ENCODE results near the gene NKD1.

The NKD1 gene

GRCh38 chr16:50558913-50559312 lies 10.7 kb downstream of the NKD1 start:
- no peak overlapping the region for H3K27ac ChIP-seq (ENCODE audit: insufficient read depth in 1 of 2, low read depth in 1 of 2, low read length in 2 of 2, poor library complexity in 1 of 2, severe bottlenecking in 2 of 2)
- ChIA-PET CTCF (interaction anchor here (0.9 to 1.5 kb wide), 2 partner anchors 67 to 108 kb away, joined by 3 read pairs; no protein-coding TSS in a partner anchor), POLR2A (no interaction called here)
- DNase-seq, result no peak
- H3K27me3 ChIP-seq (replicated peaks in 2 of 5; ENCODE audit: control insufficient read depth in 4 of 5, insufficient read depth in 5 of 5, low read length in 4 of 5), result no peaks in the 10 kb centered on the region
- 100% methylated on average over 1 of the region's 1 CpG for WGBS (ENCODE audit: insufficient coverage)
- H3K4me3 ChIP-seq (ENCODE audit: control insufficient read depth in 1 of 7, extremely low read depth in 1 of 7, insufficient read depth in 4 of 7, low read depth in 2 of 7, low read length in 6 of 7), result no peak overlapping the region
- H3K9me3 ChIP-seq (ENCODE audit: control extremely low read depth in 1 of 5, control insufficient read depth in 4 of 5, insufficient read depth in 2 of 5, low read depth in 1 of 5, low read length in 4 of 5), result peaks cover 0 to 1% (median 0%) of the 10 kb centered on the region in 5 experiments
- H3K4me1 ChIP-seq (ENCODE audit: control extremely low read depth in 1 of 4, control insufficient read depth in 4 of 4, insufficient read depth in 4 of 4, low read length in 3 of 4), result no peaks in the 10 kb centered on the region
- no peaks in the 10 kb centered on the region for H3K36me3 ChIP-seq (ENCODE audit: control insufficient read depth in 4 of 4, insufficient read depth in 4 of 4, low read length in 3 of 4)

- peaks cover 0 to 1% (median 0%) of the 10 kb centered on the region in 5 experiments for H3K9me3 ChIP-seq (ENCODE audit: control extremely low read depth in 1 of 5, control insufficient read depth in 4 of 5, insufficient read depth in 2 of 5, low read depth in 1 of 5, low read length in 4 of 5)
- H3K4me3 ChIP-seq (ENCODE audit: control insufficient read depth in 1 of 7, extremely low read depth in 1 of 7, insufficient read depth in 4 of 7, low read depth in 2 of 7, low read length in 6 of 7), result no peak overlapping the region
- WGBS (ENCODE audit: insufficient coverage), result 98% methylated on average over 5 of the region's 6 CpGs
- no peak overlapping the region for H3K27ac ChIP-seq (ENCODE audit: insufficient read depth in 1 of 2, low read depth in 1 of 2, low read length in 2 of 2, poor library complexity in 1 of 2, severe bottlenecking in 2 of 2)
- no peak for DNase-seq
- H3K36me3 ChIP-seq (ENCODE audit: control insufficient read depth in 4 of 4, insufficient read depth in 4 of 4, low read length in 3 of 4), result no peaks in the 10 kb centered on the region
- no peaks in the 10 kb centered on the region for H3K27me3 ChIP-seq (replicated peaks in 2 of 5; ENCODE audit: control insufficient read depth in 4 of 5, insufficient read depth in 5 of 5, low read length in 4 of 5)
- ChIA-PET CTCF (interaction anchor here (1.5 kb wide), 1 partner anchor 108 kb away, joined by 3 read pairs; no protein-coding TSS in a partner anchor), POLR2A (no interaction called here)
- no peaks in the 10 kb centered on the region for H3K4me1 ChIP-seq (ENCODE audit: control extremely low read depth in 1 of 4, control insufficient read depth in 4 of 4, insufficient read depth in 4 of 4, low read length in 3 of 4)
Measured at GRCh38 chr16:50559342-50559741, 11.1 kb downstream of the NKD1 start.

GRCh38 chr16:50559804-50560514 lies 11.8 kb downstream of the NKD1 start:
- Histone ChIP-seq H3K9me3 (ENCODE audit: control extremely low read depth in 1 of 5, control insufficient read depth in 4 of 5, insufficient read depth in 2 of 5, low read depth in 1 of 5, low read length in 4 of 5) (peaks cover 0 to 1% (median 0%) of the 10 kb centered on the region in 5 experiments), H3K27ac (ENCODE audit: insufficient read depth in 1 of 2, low read depth in 1 of 2, low read length in 2 of 2, poor library complexity in 1 of 2, severe bottlenecking in 2 of 2) (no peak overlapping the region), H3K27me3 (replicated peaks in 2 of 5; ENCODE audit: control insufficient read depth in 4 of 5, insufficient read depth in 5 of 5, low read length in 4 of 5) (no peaks in the 10 kb centered on the region), H3K4me1 (ENCODE audit: control extremely low read depth in 1 of 4, control insufficient read depth in 4 of 4, insufficient read depth in 4 of 4, low read length in 3 of 4) (no peaks in the 10 kb centered on the region), H3K4me3 (ENCODE audit: control insufficient read depth in 1 of 7, extremely low read depth in 1 of 7, insufficient read depth in 4 of 7, low read depth in 2 of 7, low read length in 6 of 7) (no peak overlapping the region), H3K36me3 (ENCODE audit: control insufficient read depth in 4 of 4, insufficient read depth in 4 of 4, low read length in 3 of 4) (no peaks in the 10 kb centered on the region)
- CTCF ChIA-PET, result interaction anchor here (1.0 to 1.5 kb wide), 2 partner anchors 105 to 107 kb away, joined by 3 read pairs; no protein-coding TSS in a partner anchor
- DNase-seq, result no peak
- POLR2A ChIA-PET, result no interaction called here
- WGBS (ENCODE audit: insufficient coverage), result 93% methylated on average over 11 of the region's 13 CpGs

GRCh38 chr16:50560903-50561863 lies 13.0 kb downstream of the NKD1 start:
- Histone ChIP-seq H3K4me3 (ENCODE audit: control insufficient read depth in 1 of 7, extremely low read depth in 1 of 7, insufficient read depth in 4 of 7, low read depth in 2 of 7, low read length in 6 of 7) (no peak overlapping the region), H3K36me3 (ENCODE audit: control insufficient read depth in 4 of 4, insufficient read depth in 4 of 4, low read length in 3 of 4) (no peaks in the 10 kb centered on the region), H3K9me3 (ENCODE audit: control extremely low read depth in 1 of 5, control insufficient read depth in 4 of 5, insufficient read depth in 2 of 5, low read depth in 1 of 5, low read length in 4 of 5) (peaks cover 0 to 1% (median 0%) of the 10 kb centered on the region in 5 experiments), H3K27me3 (replicated peaks in 2 of 5; ENCODE audit: control insufficient read depth in 4 of 5, insufficient read depth in 5 of 5, low read length in 4 of 5) (no peaks in the 10 kb centered on the region), H3K27ac (ENCODE audit: insufficient read depth in 1 of 2, low read depth in 1 of 2, low read length in 2 of 2, poor library complexity in 1 of 2, severe bottlenecking in 2 of 2) (no peak overlapping the region), H3K4me1 (ENCODE audit: control extremely low read depth in 1 of 4, control insufficient read depth in 4 of 4, insufficient read depth in 4 of 4, low read length in 3 of 4) (no peaks in the 10 kb centered on the region)
- DNase-seq, result no peak
- ChIA-PET POLR2A (no interaction called here), CTCF (interaction anchor here (1.0 kb wide), 1 partner anchor 104 kb away, joined by 3 read pairs; no protein-coding TSS in a partner anchor)
- WGBS (ENCODE audit: insufficient coverage), result 97% methylated on average over 3 of the region's 4 CpGs

DNA sequence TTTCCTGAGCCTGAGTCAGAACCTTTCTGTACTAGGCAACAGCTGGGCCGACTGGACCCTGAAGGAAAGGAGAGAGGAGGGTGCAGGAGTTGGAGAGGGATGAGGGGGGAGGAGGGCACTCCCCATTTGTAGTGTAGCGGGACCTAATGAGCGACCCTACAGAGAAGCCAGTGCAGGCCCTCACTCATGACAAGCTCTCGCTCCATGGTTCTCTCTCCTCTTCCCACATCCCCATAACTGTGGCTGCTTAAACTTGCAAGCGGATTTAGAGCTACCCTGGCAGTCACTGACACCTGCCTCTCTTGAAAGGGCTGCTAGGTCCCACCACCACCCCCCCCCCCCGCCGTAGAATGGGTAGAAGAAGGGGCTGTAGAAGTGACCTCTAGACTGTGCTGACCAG lies 14.5 kb downstream of the NKD1 start:
- H3K4me3 ChIP-seq (ENCODE audit: control insufficient read depth in 1 of 7, extremely low read depth in 1 of 7, insufficient read depth in 4 of 7, low read depth in 2 of 7, low read length in 6 of 7), result no peak overlapping the region
- no peaks in the 10 kb centered on the region for H3K4me1 ChIP-seq (ENCODE audit: control extremely low read depth in 1 of 4, control insufficient read depth in 4 of 4, insufficient read depth in 4 of 4, low read length in 3 of 4)
- H3K9me3 ChIP-seq (ENCODE audit: control extremely low read depth in 1 of 5, control insufficient read depth in 4 of 5, insufficient read depth in 2 of 5, low read depth in 1 of 5, low read length in 4 of 5), result peaks cover 0 to 1% (median 0%) of the 10 kb centered on the region in 5 experiments
- H3K27me3 ChIP-seq (replicated peaks in 2 of 5; ENCODE audit: control insufficient read depth in 4 of 5, insufficient read depth in 5 of 5, low read length in 4 of 5), result no peaks in the 10 kb centered on the region
- 100% methylated on average over 2 of the region's 7 CpGs for WGBS (ENCODE audit: insufficient coverage)
- ChIA-PET POLR2A (no interaction called here), CTCF (no interaction called here)
- H3K36me3 ChIP-seq (ENCODE audit: control insufficient read depth in 4 of 4, insufficient read depth in 4 of 4, low read length in 3 of 4), result no peaks in the 10 kb centered on the region
- H3K27ac ChIP-seq (ENCODE audit: insufficient read depth in 1 of 2, low read depth in 1 of 2, low read length in 2 of 2, poor library complexity in 1 of 2, severe bottlenecking in 2 of 2), result no peak overlapping the region
- no peak for DNase-seq

- ChIA-PET POLR2A (no interaction called here), CTCF (interaction anchor here (1.8 kb wide), 1 partner anchor 13 kb away, joined by 4 read pairs; no protein-coding TSS in a partner anchor)
- WGBS (ENCODE audit: insufficient coverage), result 81% methylated on average over 6 of the region's 6 CpGs
Measured at GRCh38 chr16:50563989-50564388, 15.8 kb downstream of the NKD1 start.

More at GRCh38 chr16:50563989-50564388, 15.8 kb downstream of the NKD1 start:
- H3K9me3 ChIP-seq (ENCODE audit: control extremely low read depth in 1 of 5, control insufficient read depth in 4 of 5, insufficient read depth in 2 of 5, low read depth in 1 of 5, low read length in 4 of 5), result peaks cover 0 to 1% (median 0%) of the 10 kb centered on the region in 5 experiments
- H3K27me3 ChIP-seq (replicated peaks in 2 of 5; ENCODE audit: control insufficient read depth in 4 of 5, insufficient read depth in 5 of 5, low read length in 4 of 5), result no peaks in the 10 kb centered on the region
- H3K27ac ChIP-seq (ENCODE audit: insufficient read depth in 1 of 2, low read depth in 1 of 2, low read length in 2 of 2, poor library complexity in 1 of 2, severe bottlenecking in 2 of 2), result no peak overlapping the region
- no peak for DNase-seq
- no peaks in the 10 kb centered on the region for H3K36me3 ChIP-seq (ENCODE audit: control insufficient read depth in 4 of 4, insufficient read depth in 4 of 4, low read length in 3 of 4)
- no peak overlapping the region for H3K4me3 ChIP-seq (ENCODE audit: control insufficient read depth in 1 of 7, extremely low read depth in 1 of 7, insufficient read depth in 4 of 7, low read depth in 2 of 7, low read length in 6 of 7)
- H3K4me1 ChIP-seq (ENCODE audit: control extremely low read depth in 1 of 4, control insufficient read depth in 4 of 4, insufficient read depth in 4 of 4, low read length in 3 of 4), result peaks cover 0 to 8% (median 1%) of the 10 kb centered on the region in 4 experiments

Data from common myeloid progenitor, CD34-positive (primary cell).